Cardiac muscle cell (in vitro differentiated cells and primary cell): ENCODE data around the gene CD1D. TPM values are rescaled to one million over a fixed set of nuclear protein-coding genes. Genes with fewer than 3 reads are reported as not detected.
A peak's percentile ranks its signal among the peaks of the same experiment; 100 is the strongest.

Experiments
- DNase-seq, 2 donors: peaks; one replicate each; pipeline versions ENCODE4 v3.0.0 to v3.0.0-alpha.2; 2010 to 2017; ENCODE audit warnings: low read depth in 1 of 2, low spot score in 1 of 2
- H3K27ac ChIP-seq: fragments of 200-600 bp; sonication (generic); 2 replicates; pipeline ENCODE4 v1.5.1; 2016
- H3K27me3 ChIP-seq: fragments of 200-600 bp; sonication (generic); 2 replicates; pipeline ENCODE4 v1.6.0; 2016; ENCODE audit warnings: control low read depth
- H3K36me3 ChIP-seq: fragments of 200-600 bp; sonication (generic); 2 replicates; pipeline ENCODE4 v1.5.1; 2016; ENCODE audit warnings: control low read depth
- H3K4me1 ChIP-seq: fragments of 200-600 bp; sonication (generic); 2 replicates; pipeline ENCODE4 v1.8.1; 2017; ENCODE audit warnings: low read depth, mild to moderate bottlenecking, mixed run types
- H3K4me3 ChIP-seq: fragments of 200-600 bp; sonication (generic); 2 replicates; pipeline ENCODE4 v1.5.1; 2016; ENCODE audit warnings: mild to moderate bottlenecking
- H3K9me3 ChIP-seq: fragments of 200-600 bp; sonication (generic); 2 replicates; pipeline ENCODE4 v1.5.1; 2017; ENCODE audit warnings: low read depth, mild to moderate bottlenecking, control low read depth
- polyA plus RNA-seq: library from polyadenylated mRNA; unstranded; fragments of >200 nt; fragmentation: Nextera tagmentation; extraction: Ambion mirVana; gene quantifications from 2 replicates; pipeline ENCODE4 v1.2.1, GENCODE V29; 2016
- total RNA-seq: library from RNA; depleted of rRNA; stranded (reverse); fragments of >200 nt; gene quantifications from 2 replicates; pipeline ENCODE4 v1.2.3, GENCODE V29; 2016
- TF ChIP-seq, protein P1 (sequence below): IDR thresholded peaks from 2 replicates; pipeline ENCODE4 v1.5.1; 2012; ENCODE audit warnings: low read depth, mild to moderate bottlenecking, low read length

Gene CD1D
- total RNA-seq (4.6 and 5.4 TPM in 2 replicates), polyA plus RNA-seq (6.3 and 8.2 TPM in 2 replicates)

DNA sequence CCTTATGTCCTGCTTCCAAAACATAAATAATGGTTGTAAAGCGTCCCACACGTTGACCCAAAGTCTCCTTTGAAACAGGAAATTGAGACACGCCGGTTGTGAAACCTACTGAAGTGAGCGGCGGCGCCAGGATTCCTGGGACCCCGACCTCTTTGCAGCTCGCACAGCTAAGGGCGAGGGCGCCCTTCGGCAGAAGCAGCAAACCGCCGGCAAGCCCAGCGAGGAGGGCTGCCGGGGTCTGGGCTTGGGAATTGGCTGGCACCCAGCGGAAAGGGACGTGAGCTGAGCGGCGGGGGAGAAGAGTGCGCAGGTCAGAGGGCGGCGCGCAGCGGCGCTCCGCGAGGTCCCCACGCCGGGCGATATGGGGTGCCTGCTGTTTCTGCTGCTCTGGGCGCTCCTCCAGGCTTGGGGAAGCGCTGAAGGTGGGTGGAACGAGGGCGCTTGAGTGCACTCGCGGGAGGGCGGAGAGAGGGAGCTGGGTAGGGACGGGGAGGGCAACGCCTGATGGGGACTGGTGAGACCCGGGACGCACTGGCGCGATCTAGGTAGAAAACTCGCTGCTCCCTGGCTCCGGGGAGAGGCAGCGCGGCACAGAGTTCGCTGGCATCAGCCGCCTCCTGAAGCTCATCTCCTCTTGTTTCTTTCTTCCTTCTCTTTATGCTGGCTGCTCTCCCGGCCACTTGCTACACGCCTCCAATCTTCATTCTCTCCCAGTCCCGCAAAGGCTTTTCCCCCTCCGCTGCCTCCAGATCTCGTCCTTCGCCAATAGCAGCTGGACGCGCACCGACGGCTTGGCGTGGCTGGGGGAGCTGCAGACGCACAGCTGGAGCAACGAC is at the start of gene CD1D:
TSS of gene CD1D (plus strand) at position 155 of the 836 bp plus-strand sequence. CDS start at position 362, 207 bp downstream.
- H3K4me3 ChIP-seq = peak within 1 kb of the TSS; percentile 45
- peaks cover 14% of the 10 kb centered on the region for H3K4me1 ChIP-seq
- H3K36me3 ChIP-seq = no peaks in the 10 kb centered on the region
- no peaks in the 10 kb centered on the region for H3K9me3 ChIP-seq
- peak within 1 kb of the TSS; percentile 32 for H3K27ac ChIP-seq
- DNase-seq = peak; percentile 68 to 86
- TF ChIP-seq, protein P1, sequence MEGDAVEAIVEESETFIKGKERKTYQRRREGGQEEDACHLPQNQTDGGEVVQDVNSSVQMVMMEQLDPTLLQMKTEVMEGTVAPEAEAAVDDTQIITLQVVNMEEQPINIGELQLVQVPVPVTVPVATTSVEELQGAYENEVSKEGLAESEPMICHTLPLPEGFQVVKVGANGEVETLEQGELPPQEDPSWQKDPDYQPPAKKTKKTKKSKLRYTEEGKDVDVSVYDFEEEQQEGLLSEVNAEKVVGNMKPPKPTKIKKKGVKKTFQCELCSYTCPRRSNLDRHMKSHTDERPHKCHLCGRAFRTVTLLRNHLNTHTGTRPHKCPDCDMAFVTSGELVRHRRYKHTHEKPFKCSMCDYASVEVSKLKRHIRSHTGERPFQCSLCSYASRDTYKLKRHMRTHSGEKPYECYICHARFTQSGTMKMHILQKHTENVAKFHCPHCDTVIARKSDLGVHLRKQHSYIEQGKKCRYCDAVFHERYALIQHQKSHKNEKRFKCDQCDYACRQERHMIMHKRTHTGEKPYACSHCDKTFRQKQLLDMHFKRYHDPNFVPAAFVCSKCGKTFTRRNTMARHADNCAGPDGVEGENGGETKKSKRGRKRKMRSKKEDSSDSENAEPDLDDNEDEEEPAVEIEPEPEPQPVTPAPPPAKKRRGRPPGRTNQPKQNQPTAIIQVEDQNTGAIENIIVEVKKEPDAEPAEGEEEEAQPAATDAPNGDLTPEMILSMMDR = no peak
- peaks cover 12% of the 10 kb centered on the region for H3K27me3 ChIP-seq

DNA sequence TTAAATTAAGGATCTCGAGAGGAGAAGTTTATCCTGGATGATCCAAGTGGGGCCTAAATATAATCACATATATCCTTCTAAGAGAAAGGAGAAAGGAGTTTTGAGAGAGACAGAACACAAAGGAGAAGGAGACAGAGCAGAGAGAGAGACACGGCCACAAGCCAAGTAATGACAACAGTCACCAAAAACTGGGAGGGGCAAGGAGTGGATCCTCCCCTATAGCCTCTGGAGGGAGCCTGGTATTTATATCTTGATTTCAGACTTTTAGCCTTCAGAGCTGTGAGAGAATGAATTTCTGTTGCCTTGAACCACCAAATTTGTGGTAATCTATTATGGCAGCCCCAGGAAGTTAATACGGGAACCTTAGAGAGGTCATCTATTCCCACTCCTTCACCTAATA is 49.5 kb upstream of the CD1D start:
- Histone ChIP-seq H3K4me3 (no peak overlapping the region), H3K27ac (no peak overlapping the region), H3K27me3 (no peaks in the 10 kb centered on the region), H3K9me3 (no peaks in the 10 kb centered on the region), H3K36me3 (no peaks in the 10 kb centered on the region), H3K4me1 (no peaks in the 10 kb centered on the region)
- DNase-seq = no peak
- TF ChIP-seq, protein P1 = no peak

DNA sequence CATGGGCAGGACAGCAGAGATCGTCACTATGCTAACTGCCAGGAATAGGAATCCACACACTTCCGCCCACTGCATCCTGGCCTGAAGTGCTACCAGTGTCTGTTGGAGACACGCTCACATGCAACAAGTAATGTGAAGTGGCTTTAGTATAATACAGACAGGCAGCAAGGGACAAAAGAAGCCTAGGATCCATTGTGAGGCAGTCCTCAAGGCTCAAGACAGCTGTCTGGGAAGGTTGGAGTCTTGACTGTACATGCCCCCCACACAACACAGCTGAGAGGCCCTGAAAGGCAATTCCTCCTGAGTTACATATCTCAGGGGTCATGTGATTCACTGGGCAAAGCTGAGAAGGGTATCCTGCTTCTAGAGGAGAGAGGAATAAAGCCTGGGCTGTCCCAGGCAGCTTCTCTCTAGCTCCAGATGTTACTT is 39.9 kb upstream of the CD1D start:
- peak overlapping the region; percentile 3 for H3K27ac ChIP-seq
- TF ChIP-seq, protein P1 = no peak
- DNase-seq = peak in 1 of 2 donors; percentile 26

DNA sequence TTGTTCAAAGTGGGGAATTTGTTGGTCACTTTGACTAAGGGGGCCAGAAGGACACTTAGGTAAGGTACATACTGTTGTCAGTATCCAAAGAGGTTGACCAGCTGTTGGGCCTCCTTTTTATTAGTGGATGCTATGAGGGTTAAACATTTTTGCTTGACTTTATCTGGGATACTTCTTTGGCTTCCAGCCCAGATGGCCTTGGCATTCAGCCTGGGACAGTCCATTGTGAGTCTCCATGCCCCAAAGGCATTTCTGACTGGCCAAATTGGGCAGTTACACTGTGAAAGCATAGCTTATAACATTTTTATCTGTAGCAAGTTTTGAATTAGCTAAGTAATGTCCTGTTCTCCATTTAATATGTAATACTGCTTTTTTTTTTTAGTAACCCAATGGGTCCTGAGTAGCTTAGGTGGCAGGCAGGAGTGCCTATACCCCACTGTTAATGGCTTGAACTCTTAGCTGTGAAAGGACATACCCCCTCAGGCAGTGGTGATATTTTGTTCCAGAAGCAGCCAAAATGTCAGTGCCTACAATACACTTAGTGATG is 35.4 kb upstream of the CD1D start:
- peak in 1 of 2 donors; percentile 93 for DNase-seq
- Histone ChIP-seq H3K4me3 (no peak overlapping the region), H3K9me3 (no peaks in the 10 kb centered on the region), H3K36me3 (no peaks in the 10 kb centered on the region), H3K27me3 (no peaks in the 10 kb centered on the region), H3K4me1 (peaks cover 3% of the 10 kb centered on the region), H3K27ac (no peak overlapping the region)
- TF ChIP-seq, protein P1 = no peak

More for the DNA sequence above, 39.9 kb upstream of the CD1D start:
- peaks cover 3% of the 10 kb centered on the region for H3K4me1 ChIP-seq
- H3K27me3 ChIP-seq = no peaks in the 10 kb centered on the region
- H3K4me3 ChIP-seq = no peak overlapping the region
- no peaks in the 10 kb centered on the region for H3K36me3 ChIP-seq
- H3K9me3 ChIP-seq = no peaks in the 10 kb centered on the region

DNA sequence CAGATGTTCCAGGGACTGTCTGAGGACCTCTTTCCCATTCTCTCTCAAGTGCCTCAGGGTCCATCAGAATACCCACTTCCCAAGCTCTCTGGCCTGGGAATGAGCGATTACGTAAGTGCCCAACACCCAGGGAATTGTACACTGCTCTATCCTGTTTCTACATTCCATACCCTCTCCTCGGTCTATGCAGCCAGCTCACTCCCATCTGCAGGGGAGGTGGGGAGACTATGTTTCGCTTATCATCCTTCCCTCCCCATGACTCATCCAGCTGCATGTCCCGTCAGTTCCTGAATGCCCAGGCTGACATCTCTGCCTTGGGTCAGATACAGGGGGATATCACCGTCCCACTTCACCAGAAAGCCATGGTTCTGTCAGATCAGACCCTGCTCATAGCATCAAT is 34.5 kb upstream of the CD1D start:
- peak in 1 of 2 donors; percentile 87 for DNase-seq
- TF ChIP-seq, protein P1 = no peak

More for the DNA sequence above, 34.5 kb upstream of the CD1D start:
- H3K4me3 ChIP-seq = no peak overlapping the region
- H3K36me3 ChIP-seq = no peaks in the 10 kb centered on the region
- H3K27me3 ChIP-seq = no peaks in the 10 kb centered on the region
- no peaks in the 10 kb centered on the region for H3K9me3 ChIP-seq
- no peak overlapping the region for H3K27ac ChIP-seq
- H3K4me1 ChIP-seq = no peaks in the 10 kb centered on the region
